T-helper 2 cell treated with Interferon-gamma antibody and Interleukin-4, amounts not matched to agents 100 ng/mL and 5 ng/mL, for 36 hours (primary cell): ENCODE data around the gene RNF13. TPM values are rescaled to one million over a fixed set of nuclear protein-coding genes. Genes with fewer than 3 reads are reported as not detected.
"Not testable (repeated sequence)": the region's sequence is repeated elsewhere in the genome, so short reads cannot be mapped to it uniquely, and the experiment has no call there.

ENCODE experiments used
- intact Hi-C: fragments of 100-400 bp; cut with micrococcal nuclease; formaldehyde crosslinking; loops from one replicate; pipeline ENCODE4 v1.15.1; 2023
- total RNA-seq: library from RNA; stranded (reverse); gene quantifications from 2 replicates; pipeline ENCODE4 v1.2.3, GENCODE V29; 2022

Gene RNF13
- total RNA-seq, 1 donor from 2014 or later, result 41.2 TPM

GRCh38 chr3:149894205-149894604 lies 81.2 kb downstream of the RNF13 start:
- intact Hi-C loops, result no loop called here

DNA sequence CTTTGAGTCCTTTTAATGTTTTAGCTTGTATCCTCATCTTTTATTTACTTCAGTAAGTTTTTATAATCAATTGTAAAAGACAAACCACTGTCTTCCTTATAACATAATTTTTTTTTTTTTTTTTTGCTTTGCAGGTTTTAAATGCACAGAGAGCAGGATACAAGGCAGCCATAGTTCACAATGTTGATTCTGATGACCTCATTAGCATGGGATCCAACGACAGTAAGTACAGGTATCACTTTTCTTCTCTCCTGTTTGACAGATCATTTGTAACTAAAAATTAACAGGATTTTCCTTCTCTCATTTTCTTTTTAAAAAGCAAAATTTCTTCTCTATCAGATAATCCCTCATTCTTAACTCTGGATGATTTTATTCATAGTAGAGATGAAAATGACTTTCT lies 82.3 kb downstream of the RNF13 start:
- intact Hi-C loops, result no loop called here

DNA sequence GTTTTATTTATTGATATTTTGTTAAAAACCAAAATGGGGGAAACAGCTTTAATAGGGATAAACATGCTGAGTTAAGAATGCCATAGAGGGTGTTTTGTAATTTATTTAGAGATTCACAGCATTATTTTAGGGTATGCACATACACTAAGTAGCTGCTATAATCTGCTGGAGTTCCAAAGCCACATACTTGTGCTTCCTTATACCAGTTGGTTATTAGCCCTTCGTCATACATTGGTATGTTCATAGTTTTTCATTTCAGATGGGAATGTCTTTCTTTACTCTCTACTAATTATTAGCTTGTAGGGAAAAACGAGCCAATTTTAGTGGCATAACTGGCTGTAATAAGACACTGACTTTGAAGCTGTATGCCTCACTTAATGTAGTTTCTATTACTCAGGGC lies 82.8 kb downstream of the RNF13 start:
- intact Hi-C loops, result no loop called here

GRCh38 chr3:149898771-149899170 lies 85.8 kb downstream of the RNF13 start:
- intact Hi-C loops, result no loop called here

DNA sequence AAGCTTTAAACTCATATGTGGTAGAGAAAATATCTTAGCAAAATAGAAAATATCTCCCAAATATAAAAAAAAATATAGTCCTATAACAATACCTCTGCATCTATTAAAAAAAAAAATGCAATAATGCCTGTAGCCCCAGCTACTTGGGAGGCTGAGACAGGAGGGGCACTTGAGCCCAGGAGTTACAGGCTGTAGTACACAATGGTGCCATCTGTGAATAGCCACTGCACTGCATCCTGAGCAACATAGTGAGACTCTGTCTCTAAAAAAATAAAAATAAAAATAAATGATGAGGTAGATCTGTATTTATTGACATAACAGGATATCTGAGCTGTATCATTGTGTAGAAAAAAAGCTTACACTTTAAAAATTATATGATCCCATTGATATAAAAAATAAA lies 87.3 kb downstream of the RNF13 start:
- intact Hi-C loops, result no loop called here

GRCh38 chr3:149901770-149902169 lies 88.8 kb downstream of the RNF13 start:
- intact Hi-C loops, result no loop called here

DNA sequence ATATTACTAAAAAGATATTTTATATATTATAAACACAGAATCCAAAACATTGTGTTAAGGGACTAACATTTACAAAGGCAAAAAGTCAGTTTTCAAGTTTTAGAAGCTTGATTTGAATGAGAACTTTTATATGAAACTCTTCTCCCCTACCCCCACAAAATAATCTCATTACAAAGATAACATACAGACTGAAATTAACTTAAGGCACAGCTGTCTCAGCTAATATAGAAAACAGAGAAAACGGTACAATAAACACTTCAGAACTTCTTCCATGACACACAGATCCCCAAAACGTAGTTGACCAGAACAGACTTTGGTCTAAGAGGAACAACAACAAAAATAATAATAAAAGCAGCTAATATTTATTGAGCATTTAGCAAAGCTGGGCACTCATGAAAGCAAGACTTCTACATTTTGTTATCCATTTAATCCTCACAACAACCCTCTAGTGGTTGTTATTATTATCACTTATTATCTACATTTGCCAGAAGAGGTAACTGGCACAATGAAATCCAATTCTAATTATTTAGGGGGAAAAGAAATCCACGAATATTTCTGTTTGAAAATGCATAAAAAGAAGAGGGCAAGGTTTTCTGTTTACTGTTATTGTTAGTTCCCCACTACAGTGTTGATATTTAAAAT lies 89.6 kb downstream of the RNF13 start:
- intact Hi-C loops, result no loop called here

- intact Hi-C loops, result no loop called here
These were observed 93.0 kb downstream of the RNF13 start for GRCh38 chr3:149906036-149906435.

GRCh38 chr3:149908424-149908957 lies 95.5 kb downstream of the RNF13 start:
- intact Hi-C loops, result no loop called here

DNA sequence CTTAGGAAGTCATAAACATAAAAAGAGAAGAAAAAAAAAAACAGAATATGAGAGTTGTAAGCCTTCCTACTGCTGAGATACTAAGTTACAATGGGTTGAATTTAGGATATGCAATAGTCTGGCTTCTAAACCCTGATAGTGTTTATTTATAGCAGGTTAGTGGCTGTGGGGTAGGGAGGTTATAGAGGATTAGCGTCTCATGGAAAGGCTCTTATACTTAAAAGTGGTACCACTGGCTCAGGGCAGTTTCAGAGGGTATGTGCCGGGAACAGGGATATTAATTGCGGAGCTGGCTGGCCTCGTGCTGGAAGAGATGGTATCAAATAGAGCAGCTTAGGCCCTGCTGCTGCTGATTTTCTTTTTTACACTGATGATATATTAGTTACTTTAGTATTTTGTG lies 96.9 kb downstream of the RNF13 start:
- intact Hi-C loops, result no loop called here

DNA sequence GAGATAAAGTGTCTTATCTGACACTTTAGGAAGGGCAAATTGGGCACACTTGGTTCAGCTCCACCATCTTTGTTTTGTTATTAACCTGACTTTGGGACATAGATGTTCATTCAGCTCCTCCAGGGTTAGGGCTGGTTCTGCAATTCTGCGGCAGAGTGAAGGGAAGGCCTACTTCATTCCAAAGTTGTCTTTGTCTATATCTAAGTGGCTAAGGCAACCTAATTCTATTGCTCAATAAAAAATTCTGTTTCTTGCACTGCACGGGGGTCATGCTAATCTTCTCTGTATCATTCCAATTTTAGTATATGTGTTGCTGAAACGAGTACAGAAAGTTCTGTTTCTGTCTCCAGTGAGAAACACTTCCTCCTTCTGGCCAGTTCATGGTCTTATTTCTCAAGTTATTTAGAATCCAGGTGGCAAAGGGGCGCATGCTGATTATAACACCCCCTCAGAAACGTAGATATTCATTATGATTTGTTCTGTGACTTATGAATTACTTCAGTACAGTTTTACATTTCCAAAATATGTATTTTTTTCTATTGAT lies 104.2 kb downstream of the RNF13 start:
- intact Hi-C loops, result no loop called here

- intact Hi-C loops, result no loop called here
These were observed 106.5 kb downstream of the RNF13 start for GRCh38 chr3:149919509-149919908.

DNA sequence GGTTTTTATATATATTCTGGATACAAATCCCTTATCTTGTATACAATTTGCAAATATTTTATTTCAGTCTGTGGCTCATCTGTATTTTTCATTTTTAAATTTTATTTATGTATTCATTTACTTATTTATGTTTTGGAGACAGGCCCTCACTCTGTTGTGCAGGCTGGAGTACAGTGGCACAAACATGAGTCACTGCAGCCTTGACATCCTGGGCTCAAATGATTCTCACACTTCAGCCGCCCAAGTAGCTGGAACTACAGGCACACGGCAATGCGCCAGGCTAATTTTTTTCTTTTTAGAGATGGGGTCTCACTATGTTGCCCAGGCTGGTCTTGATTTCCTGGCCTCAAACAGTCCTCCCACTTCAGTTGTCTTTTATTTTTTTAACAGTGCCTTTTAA lies 107.1 kb downstream of the RNF13 start:
- intact Hi-C loops, result no loop called here

DNA sequence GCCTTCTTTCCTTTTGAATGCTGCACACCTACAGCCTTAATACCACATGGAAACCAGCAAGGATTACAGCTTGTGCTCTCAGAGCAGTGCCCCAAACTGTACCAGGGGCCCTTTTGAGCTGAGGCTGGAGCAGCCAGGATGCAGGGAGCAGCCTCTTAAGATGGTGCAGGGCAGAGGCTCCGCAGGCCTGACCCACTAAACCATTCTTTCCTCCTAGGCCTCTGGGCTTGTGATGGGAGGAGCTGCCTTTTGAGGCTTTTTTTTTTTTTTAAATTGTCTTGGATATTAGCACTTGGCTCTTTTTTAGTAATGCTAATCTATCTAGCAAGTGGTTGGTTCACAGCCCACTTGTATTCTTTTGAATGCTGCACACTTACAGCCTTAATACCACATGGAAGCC lies 120.0 kb downstream of the RNF13 start:
- intact Hi-C loops, result no loop called here

DNA sequence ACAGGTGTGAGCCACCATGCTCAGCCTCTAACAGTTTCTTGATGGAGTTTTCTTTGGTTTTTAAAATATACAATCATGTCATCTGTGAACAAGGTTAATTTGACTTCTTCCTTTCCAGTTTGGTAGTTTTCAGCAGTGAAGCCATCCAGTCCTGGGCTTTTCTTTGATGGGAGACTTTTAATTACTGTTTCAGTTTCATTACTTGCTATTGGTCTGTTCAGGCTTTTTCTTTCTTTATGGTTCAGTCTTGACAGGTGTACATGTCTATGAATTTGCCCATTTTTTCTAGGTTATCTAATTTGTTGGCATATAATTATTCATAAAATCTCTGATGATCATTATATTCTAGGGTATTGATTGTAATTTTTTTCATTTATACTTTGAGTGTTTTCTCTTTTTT lies 120.8 kb downstream of the RNF13 start:
- intact Hi-C loops, result no loop called here

GRCh38 chr3:149934524-149934923 lies 121.5 kb downstream of the RNF13 start:
- intact Hi-C loops, result no loop called here

DNA sequence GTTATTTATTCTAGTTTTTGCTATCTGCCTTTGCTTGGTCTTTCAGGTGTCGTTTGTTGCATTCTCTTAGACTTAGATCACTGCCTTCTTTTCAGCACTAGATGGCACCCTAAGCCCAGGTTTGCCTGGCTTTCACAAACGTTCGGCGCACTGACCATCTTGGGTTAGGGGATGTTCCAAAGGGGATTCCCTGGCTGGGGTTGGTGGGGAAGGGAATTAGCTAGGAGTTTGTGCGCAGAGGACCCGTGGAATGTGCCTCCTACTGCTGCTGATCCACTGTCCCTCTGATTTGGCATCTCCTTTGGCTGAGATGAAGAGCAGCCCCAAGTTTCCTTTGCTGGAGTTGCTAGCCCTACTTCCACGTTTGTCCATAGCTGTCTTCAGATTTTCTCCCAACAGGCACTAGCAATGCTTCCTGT lies 123.8 kb downstream of the RNF13 start:
- intact Hi-C loops, result loop anchor here (2.0 kb wide), 1 partner anchor 248 kb away; no protein-coding TSS in a partner anchor

GRCh38 chr3:149938392-149939055 lies 125.5 kb downstream of the RNF13 start:
- intact Hi-C loops, result not testable (repeated sequence)

- intact Hi-C loops, result no loop called here
These were observed 128.2 kb downstream of the RNF13 start for GRCh38 chr3:149941186-149941585.

GRCh38 chr3:149941946-149942345 lies 128.9 kb downstream of the RNF13 start:
- intact Hi-C loops, result no loop called here

DNA sequence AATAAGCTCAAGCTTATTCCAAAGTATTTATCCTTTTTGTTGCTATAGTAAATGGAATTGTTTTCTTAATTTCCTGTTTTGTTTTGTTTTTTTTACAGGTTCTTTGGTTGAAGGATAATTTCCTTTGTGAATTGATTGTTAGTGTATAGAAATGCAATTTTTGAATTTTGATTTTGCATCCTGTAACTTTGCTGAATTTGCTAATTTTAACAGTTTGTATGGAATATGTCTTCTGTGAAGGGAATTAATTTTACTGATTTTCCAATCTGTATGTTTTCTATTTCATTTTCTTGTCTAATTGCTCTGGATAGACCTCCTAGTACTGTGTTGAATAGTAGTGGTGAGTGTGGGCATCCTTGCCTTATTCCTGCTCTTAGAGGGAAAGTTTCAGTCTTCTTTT lies 129.4 kb downstream of the RNF13 start:
- intact Hi-C loops, result no loop called here

- intact Hi-C loops, result not testable (repeated sequence)
These were observed 131.0 kb downstream of the RNF13 start for GRCh38 chr3:149943966-149944365.

DNA sequence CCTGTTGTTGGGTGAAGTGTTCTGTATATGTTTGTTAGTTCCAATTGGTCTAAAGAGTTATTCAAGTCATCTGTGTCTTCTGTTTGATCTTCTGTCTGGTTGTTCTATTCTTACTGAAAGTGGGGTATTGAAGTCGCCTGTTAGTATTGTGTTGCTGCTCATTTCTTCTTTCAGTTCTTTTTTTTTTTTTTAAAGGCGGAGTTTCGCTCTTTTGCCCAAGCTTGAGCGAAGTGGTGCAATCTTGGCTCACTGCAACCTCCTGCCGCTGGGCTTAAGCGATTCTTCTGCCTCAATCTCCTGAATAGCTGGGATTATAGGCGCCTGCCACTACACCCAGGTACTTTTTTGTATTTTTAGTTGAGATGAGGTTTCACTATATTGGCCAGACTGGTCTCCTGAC lies 134.2 kb downstream of the RNF13 start:
- intact Hi-C loops, result no loop called here
